Inflammatory macrophage treated with lipopolysaccharide for 4 hours (primary cell): ENCODE measurements around the gene BCL2A1.
A peak's percentile ranks its signal among the peaks of the same experiment; 100 is the strongest.
"Not testable (repeated sequence)": the region's sequence is repeated elsewhere in the genome, so short reads cannot be mapped to it uniquely, and the experiment has no call there.

Source experiments
- DNase-seq: peaks from one replicate; pipeline ENCODE4 v3.0.0-alpha.2; 2020

The BCL2A1 gene

GRCh38 chr15:79988448-79989117 is 17.6 kb upstream of the BCL2A1 start:
- no peak for DNase-seq

GRCh38 chr15:79987969-79988368 is 17.0 kb upstream of the BCL2A1 start:
- DNase-seq: no peak

- no peak for DNase-seq
Measured at GRCh38 chr15:79987569-79987955, 16.6 kb upstream of the BCL2A1 start.

GRCh38 chr15:79981831-79982455 is 10.9 kb upstream of the BCL2A1 start:
- DNase-seq: peak; percentile 92

- DNase-seq: peak; percentile 100
Measured at GRCh38 chr15:79978655-79979514, 7.9 kb upstream of the BCL2A1 start.

- DNase-seq: no peak
Measured at GRCh38 chr15:79978260-79978654, 7.3 kb upstream of the BCL2A1 start.

- DNase-seq: peak; percentile 98
Measured at GRCh38 chr15:79977431-79978054, 6.5 kb upstream of the BCL2A1 start.

- peak; percentile 47 for DNase-seq
Measured at GRCh38 chr15:79973456-79974195, 2.6 kb upstream of the BCL2A1 start.

- DNase-seq: no peak
Measured at GRCh38 chr15:79972863-79973262, 1.9 kb upstream of the BCL2A1 start.

GRCh38 chr15:79970181-79970580 is 815 bp downstream of the BCL2A1 start:
- peak; percentile 65 for DNase-seq

- peak; percentile 58 for DNase-seq
Measured at GRCh38 chr15:79969146-79969545, 1.9 kb downstream of the BCL2A1 start.

- DNase-seq: peak; percentile 55
Measured at GRCh38 chr15:79967298-79968182, 3.5 kb downstream of the BCL2A1 start.

GRCh38 chr15:79966634-79967297 is 4.2 kb downstream of the BCL2A1 start:
- DNase-seq: peak; percentile 53

- DNase-seq: peak; percentile 90
Measured at GRCh38 chr15:79965846-79966630, 5.0 kb downstream of the BCL2A1 start.

GRCh38 chr15:79964232-79964805 is 6.7 kb downstream of the BCL2A1 start:
- peak; percentile 59 for DNase-seq

- not testable (repeated sequence) for DNase-seq
Measured at GRCh38 chr15:79962921-79963320, 8.1 kb downstream of the BCL2A1 start.

GRCh38 chr15:79962178-79962577 is 8.8 kb downstream of the BCL2A1 start:
- DNase-seq: peak; percentile 87

- peak; percentile 90 for DNase-seq
Measured at GRCh38 chr15:79960502-79961212, 10.3 kb downstream of the BCL2A1 start.

- no peak for DNase-seq
Measured at GRCh38 chr15:79957741-79958140, 13.3 kb downstream of the BCL2A1 start.
